Right lobe of liver (tissue), 4 donors: ENCODE results near the gene DNM3.

Source experiments
- CTCF ChIP-seq, 4 donors: fragments of 200-600 bp in 3 of 4; fragments of 450-650 bp in 1 of 4; IDR thresholded peaks; one replicate each; pipeline versions ENCODE4 v1.5.1 to v1.8.0; 2016 to 2022; ENCODE audit warnings: antibody characterized with exemption in 4 of 4, mild to moderate bottlenecking in 2 of 4
- POLR2A ChIP-seq: fragments of 450-650 bp; IDR thresholded peaks from one replicate; pipeline ENCODE4 v1.6.1; 2017; ENCODE audit warnings: antibody characterized with exemption, mild to moderate bottlenecking
- donor health status: DM: no; HTN: no; CAD: no.
- donor health status: DM: no; HTN: no; CAD: no.
- donor health status: DM: no; HTN: yes; CAD: no.

GRCh38 chr1:171953835-171954234 lies 112.5 kb downstream of the DNM3 start:
- TF ChIP-seq CTCF (IDR thresholded peaks at IDR 0.05) (no peak), POLR2A (no peak)
